Esophagus squamous epithelium (tissue), 5 donors: Measurements from ENCODE around the gene MRPL37. TPM values are rescaled to one million over a fixed set of nuclear protein-coding genes. Genes with fewer than 3 reads are reported as not detected.
A peak's percentile ranks its signal among the peaks of the same experiment; 100 is the strongest.
"Not testable (repeated sequence)": the region's sequence is repeated elsewhere in the genome, so short reads cannot be mapped to it uniquely, and the experiment has no call there.

Source experiments
- DNase-seq: peaks from one replicate; lab custom pipeline; 2025; lab: John Stamatoyannopoulos, UW
- H3K27ac ChIP-seq, 4 donors: fragments of 200-600 bp; sonication (generic); one replicate each; pipeline ENCODE4 v1.5.1; 2016 to 2019; ENCODE audit warnings: mild to moderate bottlenecking in 1 of 4
- H3K27me3 ChIP-seq, 4 donors: fragments of 200-600 bp; sonication (generic); 1 replicate in 3 of 4; 2 replicates in 1 of 4; pipeline versions ENCODE4 v1.5.1 to v1.6.0; 2017 to 2021; ENCODE audit warnings: antibody characterized with exemption in 1 of 4
- H3K36me3 ChIP-seq, 3 donors: fragments of 200-600 bp; sonication (generic); one replicate each; pipeline ENCODE4 v1.5.1; 2016 to 2019
- H3K4me1 ChIP-seq, 3 donors: fragments of 200-600 bp; sonication (generic); one replicate each; pipeline ENCODE4 v1.5.1; 2017 to 2019
- H3K4me3 ChIP-seq, 4 donors: fragments of 200-600 bp; sonication (generic); 1 replicate in 3 of 4; 2 replicates in 1 of 4; pipeline ENCODE4 v1.5.1; 2016 to 2019; ENCODE audit warnings: mild to moderate bottlenecking in 2 of 4, moderate library complexity in 1 of 4
- H3K9me3 ChIP-seq, 3 donors: fragments of 200-600 bp; sonication (generic); one replicate each; pipeline ENCODE4 v1.5.1; 2016 to 2019
- POLR2A ChIP-seq, 4 donors: fragments of 450-650 bp; IDR thresholded peaks; one replicate each; pipeline ENCODE4 v1.6.1; 2017; ENCODE audit warnings: antibody characterized with exemption in 4 of 4, mild to moderate bottlenecking in 4 of 4, moderate library complexity in 3 of 4
- WGBS, 2 donors: methylation state at CpG; one replicate each; pipeline ENCODE4 v1.1.5; 2018; 5-methylcytosine and 5-hydroxymethylcytosine counted together
- intact Hi-C: fragments of 100-400 bp; cut with DNase I; formaldehyde crosslinking; loops from one replicate; pipeline ENCODE4 v1.15.0; 2022
- total RNA-seq, 4 donors: library from RNA; depleted of rRNA; stranded (reverse); fragments of >200 nt; gene quantifications; one replicate each; pipeline ENCODE4 v1.1.0, GENCODE V29; 2016
- TF ChIP-seq, protein P1 (sequence below), 6 experiments: fragments of 450-650 bp in 4 of 6; fragments of 200-600 bp in 2 of 6; sonication (generic) in 2 of 6; IDR thresholded peaks; one replicate each; pipeline ENCODE4 v1.5.1; 2016 to 2019; ENCODE audit warnings: antibody characterized with exemption in 6 of 6, mild to moderate bottlenecking in 4 of 6, moderate library complexity in 4 of 6
- donor health status: DM: yes; HTN: yes; CAD: no.

The MRPL37 gene
- total RNA-seq, 4 donors from 2014 or later = 63.1 to 101 (median 79.3) TPM

DNA sequence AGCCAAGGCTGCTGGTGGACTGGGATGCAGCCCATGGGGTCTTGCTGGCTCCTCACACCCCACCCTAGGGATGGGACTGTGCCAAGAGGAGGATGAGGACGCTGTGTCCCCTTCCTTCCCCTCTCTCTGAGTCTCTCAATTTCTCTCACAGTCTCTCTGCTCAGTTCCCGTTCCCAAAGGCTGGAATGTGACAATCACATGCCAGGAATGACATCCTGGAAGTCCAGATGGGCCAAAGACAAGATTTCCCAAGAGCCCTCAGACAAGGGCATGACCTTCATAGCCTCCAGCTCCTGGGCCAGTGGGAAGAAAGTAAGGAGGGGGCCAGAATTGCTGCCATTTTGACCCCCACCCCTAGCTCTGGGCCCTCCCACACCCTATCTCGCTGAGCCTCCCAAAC lies 39.6 kb upstream of the MRPL37 start:
- H3K27ac ChIP-seq = no peak overlapping the region
- 40 to 100% methylated on average over 1 of the region's 3 CpGs for WGBS, 2 donors

DNA sequence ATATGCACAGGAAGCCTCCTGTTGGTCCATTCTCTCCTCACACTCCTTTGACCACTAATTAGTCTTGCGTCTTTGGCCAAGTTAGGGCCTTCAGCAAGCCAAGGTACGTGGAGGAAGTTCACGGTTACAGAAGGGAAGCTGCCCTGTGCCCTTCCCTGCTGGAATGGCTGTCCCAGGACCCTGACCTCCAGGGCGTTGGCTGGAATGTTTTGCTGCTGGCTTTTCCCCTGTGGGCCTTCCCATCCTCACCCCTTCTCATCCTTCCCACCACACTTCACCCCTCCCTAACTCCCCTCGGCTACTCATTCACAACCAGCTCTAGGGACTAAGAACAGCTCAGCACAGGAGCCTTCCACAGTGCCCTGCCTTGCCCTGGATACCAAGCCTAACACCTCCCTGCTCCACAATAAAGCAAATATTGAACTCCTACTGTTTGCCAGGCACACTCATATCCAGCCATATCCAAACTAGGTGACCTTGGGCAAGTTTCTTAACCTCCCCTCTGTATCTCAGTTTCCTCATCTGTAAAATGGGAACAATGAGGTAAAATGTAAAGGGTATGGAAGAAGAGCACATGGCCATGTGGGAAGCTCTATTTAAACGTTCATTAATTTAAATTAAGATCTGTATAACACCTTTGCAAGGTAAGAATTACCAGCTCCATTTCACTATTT lies 38.3 kb upstream of the MRPL37 start:
- WGBS, 2 donors = 68 to 83% methylated on average over 6 of the region's 6 CpGs
- no peak for DNase-seq
- intact Hi-C loops = no loop called here

More for the DNA sequence above, 39.6 kb upstream of the MRPL37 start:
- H3K9me3 ChIP-seq = no peaks in the 10 kb centered on the region
- no peak overlapping the region for H3K4me3 ChIP-seq
- intact Hi-C loops = no loop called here
- H3K27me3 ChIP-seq = no peaks in the 10 kb centered on the region
- TF ChIP-seq, protein P1, sequence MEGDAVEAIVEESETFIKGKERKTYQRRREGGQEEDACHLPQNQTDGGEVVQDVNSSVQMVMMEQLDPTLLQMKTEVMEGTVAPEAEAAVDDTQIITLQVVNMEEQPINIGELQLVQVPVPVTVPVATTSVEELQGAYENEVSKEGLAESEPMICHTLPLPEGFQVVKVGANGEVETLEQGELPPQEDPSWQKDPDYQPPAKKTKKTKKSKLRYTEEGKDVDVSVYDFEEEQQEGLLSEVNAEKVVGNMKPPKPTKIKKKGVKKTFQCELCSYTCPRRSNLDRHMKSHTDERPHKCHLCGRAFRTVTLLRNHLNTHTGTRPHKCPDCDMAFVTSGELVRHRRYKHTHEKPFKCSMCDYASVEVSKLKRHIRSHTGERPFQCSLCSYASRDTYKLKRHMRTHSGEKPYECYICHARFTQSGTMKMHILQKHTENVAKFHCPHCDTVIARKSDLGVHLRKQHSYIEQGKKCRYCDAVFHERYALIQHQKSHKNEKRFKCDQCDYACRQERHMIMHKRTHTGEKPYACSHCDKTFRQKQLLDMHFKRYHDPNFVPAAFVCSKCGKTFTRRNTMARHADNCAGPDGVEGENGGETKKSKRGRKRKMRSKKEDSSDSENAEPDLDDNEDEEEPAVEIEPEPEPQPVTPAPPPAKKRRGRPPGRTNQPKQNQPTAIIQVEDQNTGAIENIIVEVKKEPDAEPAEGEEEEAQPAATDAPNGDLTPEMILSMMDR (IDR thresholded peaks at IDR 0.05) = no peak
- TF ChIP-seq POLR2A (IDR thresholded peaks at IDR 0.05) = no peak
- DNase-seq = no peak
- H3K36me3 ChIP-seq = no peaks in the 10 kb centered on the region
- peaks cover 0 to 34% (median 9%) of the 10 kb centered on the region in 3 donors for H3K4me1 ChIP-seq

DNA sequence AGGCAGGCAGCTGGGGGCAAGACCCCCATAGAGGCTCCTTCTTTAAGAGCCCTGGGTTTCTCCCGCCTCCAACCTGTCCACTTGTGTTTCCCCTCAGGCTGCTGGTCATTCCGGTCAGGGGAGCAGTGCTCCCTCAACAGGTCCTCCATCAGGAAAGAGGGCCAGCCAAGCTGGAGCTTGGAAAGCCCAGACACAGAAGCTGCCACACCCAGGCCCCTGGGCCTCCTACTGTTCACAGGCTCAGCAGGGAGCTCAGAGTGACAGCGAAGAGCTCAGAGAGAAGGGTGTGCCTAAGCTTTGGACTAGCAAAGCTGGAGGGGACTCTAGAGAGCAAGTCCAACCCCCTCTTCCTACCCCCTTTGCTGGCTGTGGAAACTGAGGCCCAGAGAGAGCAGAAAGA lies 36.9 kb upstream of the MRPL37 start:
- no peaks in the 10 kb centered on the region for H3K9me3 ChIP-seq
- no peak overlapping the region for H3K27ac ChIP-seq
- intact Hi-C loops = no loop called here
- TF ChIP-seq, protein P1 (IDR thresholded peaks at IDR 0.05) = no peak
- TF ChIP-seq POLR2A (IDR thresholded peaks at IDR 0.05) = no peak
- H3K27me3 ChIP-seq = no peaks in the 10 kb centered on the region
- 40 to 67% methylated on average over 1 of the region's 3 CpGs for WGBS, 2 donors
- no peaks in the 10 kb centered on the region for H3K36me3 ChIP-seq
- DNase-seq = no peak
- H3K4me1 ChIP-seq = peaks cover 1 to 40% (median 17%) of the 10 kb centered on the region in 3 donors
- H3K4me3 ChIP-seq = no peak overlapping the region

More for the DNA sequence above, 38.3 kb upstream of the MRPL37 start:
- H3K27ac ChIP-seq = peak overlapping the region in 1 of 4 donors; percentile 34
- H3K9me3 ChIP-seq = no peaks in the 10 kb centered on the region
- no peaks in the 10 kb centered on the region for H3K36me3 ChIP-seq
- no peak for TF ChIP-seq POLR2A (IDR thresholded peaks at IDR 0.05)
- TF ChIP-seq, protein P1 (IDR thresholded peaks at IDR 0.05) = no peak
- H3K4me1 ChIP-seq = peaks cover 0 to 34% (median 9%) of the 10 kb centered on the region in 3 donors
- H3K4me3 ChIP-seq = no peak overlapping the region
- no peaks in the 10 kb centered on the region for H3K27me3 ChIP-seq

DNA sequence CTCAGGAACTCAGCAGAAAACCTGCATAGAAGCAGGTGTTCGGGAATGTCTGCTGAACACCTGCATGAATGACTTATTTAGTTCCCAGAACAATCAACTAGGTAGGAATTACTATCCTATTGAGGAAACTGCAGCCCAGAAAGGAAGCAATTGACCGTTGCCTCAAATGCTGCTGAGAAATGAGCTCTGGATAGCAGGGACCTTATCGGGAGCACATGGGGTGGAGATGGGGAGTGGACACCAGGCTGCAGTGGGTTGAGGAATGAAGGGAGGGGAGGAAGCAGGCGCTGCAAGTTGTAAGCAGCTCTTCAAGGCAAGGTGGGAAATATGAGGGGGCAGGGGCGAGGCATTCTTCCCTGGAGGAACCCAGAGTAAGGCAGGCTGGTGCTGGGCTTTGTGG lies 36.4 kb upstream of the MRPL37 start:
- WGBS, 2 donors = 82 to 84% methylated on average over 3 to 5 of the region's 5 CpGs
- H3K27ac ChIP-seq = no peak overlapping the region
- intact Hi-C loops = no loop called here

DNA sequence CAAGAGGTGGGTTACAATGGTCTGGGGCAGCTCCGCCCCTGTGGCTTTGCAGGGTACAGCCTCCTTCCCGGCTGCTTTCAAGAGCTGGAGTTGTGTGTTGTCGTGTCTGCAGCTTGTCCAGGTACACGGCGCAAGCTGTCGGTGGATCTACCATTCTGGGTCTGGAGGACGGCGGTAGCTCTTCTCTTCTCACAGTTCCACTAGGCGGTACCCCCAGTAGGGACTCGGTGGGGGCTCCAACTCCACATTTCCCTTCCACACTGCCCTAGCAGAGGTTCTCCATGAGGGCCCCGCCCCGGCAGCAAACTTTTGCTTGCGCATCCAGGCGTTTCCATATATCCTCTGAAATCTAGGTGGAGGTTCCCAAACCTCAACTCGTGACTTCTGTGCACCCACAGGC lies 34.8 kb upstream of the MRPL37 start:
- Histone ChIP-seq H3K27me3 (no peaks in the 10 kb centered on the region), H3K27ac (no peak overlapping the region), H3K4me3 (no peak overlapping the region), H3K9me3 (no peaks in the 10 kb centered on the region), H3K36me3 (no peaks in the 10 kb centered on the region), H3K4me1 (peaks cover 7 to 46% (median 20%) of the 10 kb centered on the region in 3 donors)
- intact Hi-C loops = no loop called here
- no peak for DNase-seq
- 96 to 97% methylated on average over 7 to 14 of the region's 15 CpGs for WGBS, 2 donors
- TF ChIP-seq POLR2A (IDR thresholded peaks at IDR 0.05) = no peak
- TF ChIP-seq, protein P1 (IDR thresholded peaks at IDR 0.05) = no peak

More for the DNA sequence above, 36.4 kb upstream of the MRPL37 start:
- Histone ChIP-seq H3K36me3 (no peaks in the 10 kb centered on the region), H3K9me3 (no peaks in the 10 kb centered on the region), H3K4me1 (peaks cover 6 to 40% (median 20%) of the 10 kb centered on the region in 3 donors), H3K27me3 (no peaks in the 10 kb centered on the region), H3K4me3 (no peak overlapping the region)
- no peak for DNase-seq
- TF ChIP-seq, protein P1 (IDR thresholded peaks at IDR 0.05) = no peak
- TF ChIP-seq POLR2A (IDR thresholded peaks at IDR 0.05) = no peak

DNA sequence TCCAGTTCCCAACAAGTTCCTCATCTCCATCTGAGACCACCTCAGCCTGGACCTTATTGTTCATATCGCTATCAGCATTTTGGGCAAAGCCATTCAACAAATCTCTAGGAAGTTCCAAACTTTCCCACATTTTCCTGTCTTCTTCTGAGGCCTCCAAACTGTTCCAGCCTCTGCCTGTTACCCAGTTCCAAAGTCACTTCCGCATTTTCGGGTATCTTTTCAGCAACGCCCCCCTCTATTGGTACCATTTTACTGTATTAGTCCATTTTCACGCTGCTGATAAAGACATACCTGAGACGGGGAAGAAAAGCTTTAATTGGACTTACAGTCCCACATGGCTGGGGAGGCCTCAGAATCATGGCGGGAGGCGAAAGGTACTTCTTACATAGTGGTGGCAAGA lies 33.6 kb upstream of the MRPL37 start:
- H3K9me3 ChIP-seq, DNase-seq, H3K36me3 ChIP-seq, H3K27ac ChIP-seq, H3K4me3 ChIP-seq, H3K27me3 ChIP-seq, intact Hi-C loops: not testable (repeated sequence)
- H3K4me1 ChIP-seq = peaks cover 7 to 46% (median 20%) of the 10 kb centered on the region in 3 donors
- 91 to 96% methylated on average over 6 to 7 of the region's 8 CpGs for WGBS, 2 donors
